Muscle of arm (tissue), 12 donors: Measurements from ENCODE around the gene CRYBA2. TPM values are rescaled to one million over a fixed set of nuclear protein-coding genes. Genes with fewer than 3 reads are reported as not detected.

ENCODE experiments used
- DNase-seq: peaks from one replicate; pipeline ENCODE4 v3.0.0-alpha.2; 2013
- polyA plus RNA-seq, 12 donors: library from polyadenylated mRNA; unstranded; fragments of 120-200 nt; gene quantifications; one replicate each; pipeline ENCODE4 v1.2.1, GENCODE V29; 2013; ENCODE audit not compliant: insufficient read length in 12 of 12

The CRYBA2 gene
- polyA plus RNA-seq, 12 donors, result not detected

GRCh38 chr2:219024059-219024458 is 30.8 kb upstream of the CRYBA2 start:
- no peak for DNase-seq

- DNase-seq, result no peak
Measured at GRCh38 chr2:219023045-219023605, 29.9 kb upstream of the CRYBA2 start.

GRCh38 chr2:219022616-219023015 is 29.4 kb upstream of the CRYBA2 start:
- no peak for DNase-seq

GRCh38 chr2:219022041-219022440 is 28.8 kb upstream of the CRYBA2 start:
- no peak for DNase-seq

GRCh38 chr2:219021591-219021990 is 28.4 kb upstream of the CRYBA2 start:
- no peak for DNase-seq

GRCh38 chr2:219020604-219021365 is 27.6 kb upstream of the CRYBA2 start:
- DNase-seq, result no peak

- DNase-seq, result no peak
Measured at GRCh38 chr2:219019436-219019835, 26.2 kb upstream of the CRYBA2 start.

GRCh38 chr2:219018726-219019125 is 25.5 kb upstream of the CRYBA2 start:
- no peak for DNase-seq

- DNase-seq, result no peak
Measured at GRCh38 chr2:219018286-219018685, 25.1 kb upstream of the CRYBA2 start.

- peak; percentile 15 for DNase-seq
Measured at GRCh38 chr2:219017201-219017931, 24.1 kb upstream of the CRYBA2 start.

GRCh38 chr2:219016721-219017120 is 23.5 kb upstream of the CRYBA2 start:
- no peak for DNase-seq

GRCh38 chr2:219010873-219011272 is 17.7 kb upstream of the CRYBA2 start:
- DNase-seq, result no peak

- DNase-seq, result no peak
Measured at GRCh38 chr2:219010162-219010756, 17.0 kb upstream of the CRYBA2 start.

GRCh38 chr2:219009294-219009693 is 16.1 kb upstream of the CRYBA2 start:
- DNase-seq, result no peak

GRCh38 chr2:219003979-219004378 is 10.8 kb upstream of the CRYBA2 start:
- DNase-seq, result no peak

GRCh38 chr2:219003267-219003634 is 10.0 kb upstream of the CRYBA2 start:
- no peak for DNase-seq

- DNase-seq, result no peak
Measured at GRCh38 chr2:219002395-219003266, 9.4 kb upstream of the CRYBA2 start.

GRCh38 chr2:219001577-219002394 is 8.6 kb upstream of the CRYBA2 start:
- no peak for DNase-seq

- no peak for DNase-seq
Measured at GRCh38 chr2:219001100-219001576, 7.9 kb upstream of the CRYBA2 start.

GRCh38 chr2:219000569-219000960 is 7.3 kb upstream of the CRYBA2 start:
- no peak for DNase-seq
